Trophoblast cell (in vitro differentiated cells and primary cell): ENCODE measurements around the gene PSMG3.
A peak's percentile ranks its signal among the peaks of the same experiment; 100 is the strongest.

ENCODE experiments used
- DNase-seq, 2 donors: peaks; one replicate each; pipeline ENCODE4 v3.0.0-alpha.2; 2016
- H2AFZ ChIP-seq: 2 replicates; pipeline ENCODE4 v1.6.1; 2013; ENCODE audit warnings: low read length, moderate library complexity, mild to moderate bottlenecking; ENCODE audit not compliant: insufficient read depth, poor library complexity
- H2AK5ac ChIP-seq: 2 replicates; pipeline ENCODE4 v1.6.1; 2013; ENCODE audit warnings: mild to moderate bottlenecking, low read length
- H2BK120ac ChIP-seq: 2 replicates; pipeline ENCODE4 v1.6.1; 2013; ENCODE audit warnings: low read length, mild to moderate bottlenecking, moderate library complexity; ENCODE audit not compliant: insufficient read depth, poor library complexity
- H2BK12ac ChIP-seq: 2 replicates; pipeline ENCODE4 v1.6.1; 2013; ENCODE audit warnings: mild to moderate bottlenecking, low read length, moderate library complexity
- H2BK5ac ChIP-seq: 2 replicates; pipeline ENCODE4 v1.6.1; 2013; ENCODE audit warnings: low read length, low read depth, moderate library complexity, mild to moderate bottlenecking; ENCODE audit not compliant: poor library complexity
- H3K14ac ChIP-seq: 2 replicates; pipeline ENCODE4 v1.6.1; 2013; ENCODE audit warnings: mild to moderate bottlenecking, low read length
- H3K18ac ChIP-seq: 2 replicates; pipeline ENCODE4 v1.6.1; 2013; ENCODE audit warnings: mild to moderate bottlenecking, low read length
- H3K23ac ChIP-seq: 2 replicates; pipeline ENCODE4 v1.6.1; 2013; ENCODE audit warnings: low read length
- H3K27ac ChIP-seq: 2 replicates; pipeline ENCODE4 v1.5.1; 2013; ENCODE audit warnings: low read depth, mild to moderate bottlenecking, inconsistent platforms, low read length, moderate library complexity
- H3K27me3 ChIP-seq: 2 replicates; pipeline ENCODE4 v1.6.1; 2013; ENCODE audit warnings: inconsistent platforms, mild to moderate bottlenecking, low read length, moderate library complexity; ENCODE audit not compliant: insufficient read depth
- H3K36me3 ChIP-seq, 2 experiments: 1 replicate in 1 of 2; 2 replicates in 1 of 2; pipeline ENCODE4 v1.6.1; 2013; ENCODE audit warnings: low read length in 2 of 2, mild to moderate bottlenecking in 2 of 2, moderate library complexity in 1 of 2; ENCODE audit not compliant: insufficient read depth in 2 of 2, control insufficient read depth in 1 of 2
- H3K4ac ChIP-seq: 2 replicates; pipeline ENCODE4 v1.6.1; 2013; ENCODE audit warnings: low read depth, mild to moderate bottlenecking, low read length, moderate library complexity
- H3K4me1 ChIP-seq, 2 experiments: 1 replicate in 1 of 2; 2 replicates in 1 of 2; pipeline ENCODE4 v1.6.1; 2013; ENCODE audit warnings: low read length in 2 of 2, mild to moderate bottlenecking in 2 of 2, moderate library complexity in 1 of 2; ENCODE audit not compliant: insufficient read depth in 2 of 2, control insufficient read depth in 1 of 2
- H3K4me2 ChIP-seq: 2 replicates; pipeline ENCODE4 v1.6.1; 2013; ENCODE audit warnings: inconsistent platforms, mild to moderate bottlenecking, low read length, moderate library complexity
- H3K4me3 ChIP-seq: 2 replicates; pipeline ENCODE4 v1.5.1; 2013; ENCODE audit warnings: mild to moderate bottlenecking, low read depth, low read length, inconsistent platforms
- H3K79me1 ChIP-seq: one replicate; pipeline ENCODE4 v1.6.1; 2013; ENCODE audit warnings: low read length
- H3K79me2 ChIP-seq: 2 replicates; pipeline ENCODE4 v1.6.1; 2013; ENCODE audit warnings: low read length, mild to moderate bottlenecking; ENCODE audit not compliant: control insufficient read depth, insufficient read depth, poor library complexity
- H3K9ac ChIP-seq: 2 replicates; pipeline ENCODE4 v1.6.1; 2013; ENCODE audit warnings: mild to moderate bottlenecking, low read length
- H3K9me3 ChIP-seq: 2 replicates; pipeline ENCODE4 v1.6.1; 2013; ENCODE audit warnings: low read depth, mild to moderate bottlenecking, control low read depth, inconsistent platforms, low read length; ENCODE audit not compliant: insufficient read depth
- H4K12ac ChIP-seq: 2 replicates; pipeline ENCODE4 v1.6.1; 2013; ENCODE audit warnings: low read depth, mild to moderate bottlenecking, low read length, moderate library complexity
- H4K8ac ChIP-seq: 2 replicates; pipeline ENCODE4 v1.6.1; 2013; ENCODE audit warnings: low read depth, mild to moderate bottlenecking, low read length, moderate library complexity
- H4K91ac ChIP-seq: one replicate; pipeline ENCODE4 v1.6.1; 2013; ENCODE audit warnings: low read depth, mild to moderate bottlenecking, low read length, moderate library complexity
- WGBS: extraction: QIAGEN DNeasy Blood & Tissue Kit; methylation state at CpG from one replicate; pipeline ENCODE4 v1.1.7; 2013; ENCODE audit warnings: missing lambda C conversion rate; ENCODE audit not compliant: insufficient read length, insufficient coverage; ENCODE audit errors: extremely low coverage; 5-methylcytosine and 5-hydroxymethylcytosine counted together

The PSMG3 gene

DNA sequence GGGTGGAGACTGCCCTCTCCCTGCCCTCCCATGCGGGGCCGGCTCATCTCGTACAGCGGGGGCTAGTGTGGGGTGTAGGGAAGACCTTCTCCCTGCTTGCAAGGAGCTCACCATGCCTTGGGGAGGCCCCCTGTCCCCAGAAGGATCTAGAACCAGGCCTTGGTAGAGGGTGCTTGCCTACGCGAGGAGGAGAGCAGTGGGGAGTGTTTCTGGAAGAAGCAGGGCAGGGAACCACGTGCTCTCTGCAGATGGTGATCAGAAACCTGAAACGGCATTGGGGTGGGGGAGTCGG lies 36.6 kb downstream of the PSMG3 start:
- Histone ChIP-seq H3K9ac (no peak overlapping the region), H2BK5ac (peak overlapping the region; percentile 24), H2BK12ac (peak overlapping the region; percentile 39), H3K79me1 (peaks cover 42% of the 10 kb centered on the region), H3K79me2 (peaks cover 30% of the 10 kb centered on the region), H3K9me3 (no peaks in the 10 kb centered on the region), H3K4me3 (no peak overlapping the region), H3K27me3 (no peaks in the 10 kb centered on the region), H4K12ac (peak overlapping the region; percentile 9), H3K14ac (peak overlapping the region; percentile 22), H2BK120ac (peak overlapping the region; percentile 12), H3K4me2 (peak overlapping the region; percentile 75), H3K4ac (peak overlapping the region; percentile 49), H4K8ac (peak overlapping the region; percentile 40), H3K18ac (peak overlapping the region; percentile 58), H3K4me1 (peaks cover 54 to 63% of the 10 kb centered on the region in 2 experiments), H4K91ac (peak overlapping the region; percentile 80), H2AK5ac (peak overlapping the region; percentile 31), H2AFZ (no peak overlapping the region), H3K27ac (peak overlapping the region; percentile 83), H3K23ac (no peak overlapping the region), H3K36me3 (peaks cover 0 to 3% of the 10 kb centered on the region in 2 experiments)
- DNase-seq = no peak
- no CpG with 5 or more reads among the region's 9 CpGs for WGBS

DNA sequence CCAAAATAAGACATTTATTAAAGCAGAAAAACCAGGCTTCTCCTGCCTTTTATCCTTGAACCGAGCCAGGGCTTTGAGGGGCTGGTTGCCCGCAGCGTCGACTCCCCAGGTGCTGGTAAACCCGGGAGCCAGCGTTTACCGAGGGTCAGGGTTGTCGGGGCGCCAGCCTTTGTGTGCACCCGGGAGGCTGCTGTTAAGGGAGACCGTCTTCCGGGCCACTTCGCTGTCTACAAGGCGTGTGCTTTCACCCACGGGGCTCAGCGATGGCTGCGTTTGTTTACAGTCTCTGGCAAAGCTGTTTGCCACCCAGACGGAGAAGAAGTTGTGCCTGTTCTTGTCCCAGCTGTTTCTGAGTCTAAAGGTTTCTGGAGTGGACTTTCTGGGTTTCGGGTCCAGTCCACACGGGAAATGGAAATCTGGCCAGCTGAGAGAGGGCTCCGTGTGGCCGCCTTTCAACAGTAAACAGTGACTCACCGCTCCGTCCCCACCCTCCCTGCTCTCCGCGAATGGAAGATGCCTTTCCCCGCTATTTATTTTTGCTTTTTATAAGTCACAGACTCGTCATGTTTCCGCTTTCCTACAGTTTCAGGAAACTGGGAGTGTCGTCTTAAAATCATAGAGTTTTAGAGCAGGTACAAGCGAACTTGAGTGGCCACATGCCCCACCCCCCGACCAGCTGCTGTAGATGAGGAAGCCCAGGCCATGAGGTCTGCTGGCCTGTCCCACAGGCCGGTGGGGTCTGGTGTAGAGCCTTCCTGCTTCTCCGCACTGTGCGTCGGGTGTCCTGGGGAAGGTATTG lies 37.2 kb downstream of the PSMG3 start:
- Histone ChIP-seq H2AK5ac (peak overlapping the region; percentile 31), H3K36me3 (peaks cover 0 to 3% of the 10 kb centered on the region in 2 experiments), H2BK12ac (peak overlapping the region; percentile 39), H3K27me3 (no peaks in the 10 kb centered on the region), H3K23ac (no peak overlapping the region), H3K18ac (peak overlapping the region; percentile 58), H4K12ac (no peak overlapping the region), H2BK120ac (peak overlapping the region; percentile 12), H3K9me3 (no peaks in the 10 kb centered on the region), H2BK5ac (peak overlapping the region; percentile 24), H3K4me3 (no peak overlapping the region), H3K9ac (no peak overlapping the region), H3K79me2 (peaks cover 26% of the 10 kb centered on the region), H3K27ac (peak overlapping the region; percentile 83), H4K91ac (peak overlapping the region; percentile 80), H4K8ac (peak overlapping the region; percentile 40), H3K4me2 (peak overlapping the region; percentile 75), H2AFZ (no peak overlapping the region), H3K79me1 (peaks cover 38% of the 10 kb centered on the region), H3K4ac (peak overlapping the region; percentile 49), H3K14ac (peak overlapping the region; percentile 22), H3K4me1 (peaks cover 49 to 58% of the 10 kb centered on the region in 2 experiments)
- WGBS = no CpG with 5 or more reads among the region's 36 CpGs
- DNase-seq = peak; percentile 66 to 70

DNA sequence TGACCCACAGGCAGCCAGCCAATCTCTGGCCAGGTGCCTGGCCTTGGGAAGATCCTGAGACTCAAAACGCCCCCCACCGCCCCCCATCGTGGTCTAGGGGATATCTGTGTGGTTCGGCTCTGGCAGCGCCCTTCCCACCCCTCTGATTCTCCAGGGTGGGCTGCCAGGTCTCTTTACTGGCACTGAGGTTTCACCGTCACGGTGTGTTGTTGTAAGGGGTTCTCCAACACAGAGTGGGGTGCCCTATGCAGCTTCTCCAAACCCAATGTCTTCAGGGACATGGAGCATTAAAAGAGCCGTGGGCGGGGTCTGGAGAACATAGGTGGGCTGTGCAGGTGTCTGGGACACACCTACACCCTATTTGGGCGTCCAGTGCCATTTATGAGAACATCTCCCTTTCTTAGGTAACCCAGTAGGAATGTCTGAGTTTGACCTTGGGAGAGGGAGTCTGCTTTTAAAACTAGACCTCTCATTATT lies 37.8 kb downstream of the PSMG3 start:
- Histone ChIP-seq H3K4me3 (peak overlapping the region; percentile 76), H2BK5ac (no peak overlapping the region), H3K79me2 (peaks cover 22% of the 10 kb centered on the region), H3K9me3 (no peaks in the 10 kb centered on the region), H4K8ac (no peak overlapping the region), H3K14ac (no peak overlapping the region), H2AK5ac (no peak overlapping the region), H3K79me1 (peaks cover 33% of the 10 kb centered on the region), H2BK12ac (no peak overlapping the region), H3K4me1 (peaks cover 45 to 54% of the 10 kb centered on the region in 2 experiments), H4K12ac (no peak overlapping the region), H3K18ac (no peak overlapping the region), H3K4ac (peak overlapping the region; percentile 81), H3K9ac (no peak overlapping the region), H3K27me3 (no peaks in the 10 kb centered on the region), H3K4me2 (peak overlapping the region; percentile 75), H3K36me3 (peaks cover 0 to 3% of the 10 kb centered on the region in 2 experiments), H2BK120ac (no peak overlapping the region), H2AFZ (no peak overlapping the region), H4K91ac (no peak overlapping the region), H3K27ac (peak overlapping the region; percentile 83), H3K23ac (no peak overlapping the region)
- no peak for DNase-seq
- WGBS = no CpG with 5 or more reads among the region's 10 CpGs

DNA sequence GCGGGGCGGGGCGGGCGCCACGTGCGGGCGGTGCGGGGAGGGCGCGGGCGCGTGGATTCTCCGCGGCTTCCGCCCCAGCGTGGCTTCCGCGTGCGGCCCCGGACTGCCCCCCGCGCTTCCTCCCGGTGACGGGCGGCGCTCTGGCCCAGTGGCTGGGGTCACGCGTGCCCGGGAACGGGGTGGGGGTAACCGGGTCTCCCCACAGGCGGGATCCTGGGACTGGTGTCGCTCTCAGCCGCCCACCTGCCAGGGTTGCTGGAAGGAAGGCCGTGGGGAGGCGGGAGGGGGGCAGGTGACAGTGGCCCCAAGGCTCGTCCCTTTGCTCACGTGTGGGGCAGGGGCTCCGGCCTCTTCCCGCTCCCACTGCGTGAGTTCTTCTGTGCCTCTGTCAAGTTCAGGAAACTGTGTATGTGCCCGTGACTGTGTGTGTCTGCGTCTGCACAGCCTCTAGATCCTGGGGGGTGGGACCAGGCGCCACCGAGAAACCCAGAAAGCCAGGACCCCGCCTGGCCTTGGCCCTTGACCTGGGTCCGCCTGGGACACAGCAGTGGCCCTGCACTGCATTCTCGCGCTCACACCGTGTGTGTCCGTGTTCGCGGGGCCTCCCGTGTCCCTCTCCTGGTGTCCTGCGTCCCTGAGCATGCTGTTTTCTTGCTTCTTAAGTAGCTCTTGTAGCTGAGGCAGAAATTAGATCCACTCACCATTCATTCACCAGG lies 38.4 kb downstream of the PSMG3 start:
- no peak overlapping the region for H2BK5ac ChIP-seq
- H3K18ac ChIP-seq = peak overlapping the region; percentile 83
- H3K36me3 ChIP-seq = peaks cover 0 to 3% of the 10 kb centered on the region in 2 experiments
- peaks cover 31% of the 10 kb centered on the region for H3K79me1 ChIP-seq
- H3K27me3 ChIP-seq = no peaks in the 10 kb centered on the region
- H2AFZ ChIP-seq = peak overlapping the region; percentile 18
- peak overlapping the region; percentile 74 for H4K91ac ChIP-seq
- H3K9me3 ChIP-seq = no peaks in the 10 kb centered on the region
- H2AK5ac ChIP-seq = peak overlapping the region; percentile 81
- peak overlapping the region; percentile 81 for H3K4ac ChIP-seq
- no peak for DNase-seq
- H3K79me2 ChIP-seq = peaks cover 19% of the 10 kb centered on the region
- peaks cover 41 to 49% of the 10 kb centered on the region in 2 experiments for H3K4me1 ChIP-seq
- H4K8ac ChIP-seq = peak overlapping the region; percentile 54
- peak overlapping the region; percentile 35 for H3K14ac ChIP-seq
- peak overlapping the region; percentile 75 for H3K4me2 ChIP-seq
- peak overlapping the region; percentile 83 for H3K27ac ChIP-seq
- H4K12ac ChIP-seq = peak overlapping the region; percentile 48
- H3K9ac ChIP-seq = peak overlapping the region; percentile 41
- H2BK12ac ChIP-seq = peak overlapping the region; percentile 38
- WGBS = no CpG with 5 or more reads among the region's 55 CpGs
- H2BK120ac ChIP-seq = peak overlapping the region; percentile 81
- no peak overlapping the region for H3K23ac ChIP-seq
- H3K4me3 ChIP-seq = peak overlapping the region; percentile 76
